ENCODE data around the gene CD247.

DNA sequence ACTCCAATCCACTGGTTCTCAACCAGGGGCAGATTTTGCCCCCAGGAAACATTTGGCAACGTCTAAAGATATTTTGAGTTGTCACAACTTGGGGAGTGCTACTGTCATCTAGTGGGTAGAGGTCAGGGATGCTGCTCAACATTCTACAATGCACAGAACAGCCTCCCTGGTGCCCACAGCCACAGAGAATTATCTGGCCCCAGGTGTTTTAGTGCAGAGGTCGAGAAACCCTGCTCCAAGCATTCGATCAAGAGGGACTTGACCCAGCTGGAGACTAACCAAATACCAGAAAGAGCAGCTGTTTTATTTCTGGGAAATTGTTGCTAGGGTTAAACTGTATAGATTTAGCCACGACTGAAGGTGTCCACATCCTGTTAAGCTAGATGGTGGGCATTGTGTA is 19.2 kb downstream of the CD247 start:
- TF ChIP-seq BCL11A (IDR thresholded peaks at IDR 0.05; ENCODE audit: low read depth, low read length) (no peak), MTA2 (IDR thresholded peaks at IDR 0.05; ENCODE audit: low read depth) (no peak), LARP7 (IDR thresholded peaks at IDR 0.05) (no peak), CBX3 (IDR thresholded peaks at IDR 0.05; ENCODE audit: borderline replicate concordance, low read depth) (no peak), KDM1A (IDR thresholded peaks at IDR 0.05; ENCODE audit: borderline replicate concordance) (no peak), EGR1 (IDR thresholded peaks at IDR 0.05; ENCODE audit: borderline replicate concordance in 1 of 2, low read depth in 2 of 2, low read length in 2 of 2) (no peak)
- TF ChIP-seq, protein P1, sequence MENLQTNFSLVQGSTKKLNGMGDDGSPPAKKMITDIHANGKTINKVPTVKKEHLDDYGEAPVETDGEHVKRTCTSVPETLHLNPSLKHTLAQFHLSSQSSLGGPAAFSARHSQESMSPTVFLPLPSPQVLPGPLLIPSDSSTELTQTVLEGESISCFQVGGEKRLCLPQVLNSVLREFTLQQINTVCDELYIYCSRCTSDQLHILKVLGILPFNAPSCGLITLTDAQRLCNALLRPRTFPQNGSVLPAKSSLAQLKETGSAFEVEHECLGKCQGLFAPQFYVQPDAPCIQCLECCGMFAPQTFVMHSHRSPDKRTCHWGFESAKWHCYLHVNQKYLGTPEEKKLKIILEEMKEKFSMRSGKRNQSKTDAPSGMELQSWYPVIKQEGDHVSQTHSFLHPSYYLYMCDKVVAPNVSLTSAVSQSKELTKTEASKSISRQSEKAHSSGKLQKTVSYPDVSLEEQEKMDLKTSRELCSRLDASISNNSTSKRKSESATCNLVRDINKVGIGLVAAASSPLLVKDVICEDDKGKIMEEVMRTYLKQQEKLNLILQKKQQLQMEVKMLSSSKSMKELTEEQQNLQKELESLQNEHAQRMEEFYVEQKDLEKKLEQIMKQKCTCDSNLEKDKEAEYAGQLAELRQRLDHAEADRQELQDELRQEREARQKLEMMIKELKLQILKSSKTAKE (IDR thresholded peaks at IDR 0.05; ENCODE audit: low read depth, poor library complexity, severe bottlenecking): no peak
- TF ChIP-seq, protein P2, sequence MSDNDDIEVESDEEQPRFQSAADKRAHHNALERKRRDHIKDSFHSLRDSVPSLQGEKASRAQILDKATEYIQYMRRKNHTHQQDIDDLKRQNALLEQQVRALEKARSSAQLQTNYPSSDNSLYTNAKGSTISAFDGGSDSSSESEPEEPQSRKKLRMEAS (IDR thresholded peaks at IDR 0.05; ENCODE audit: low read depth, low read length): no peak
- TF ChIP-seq, protein P3, sequence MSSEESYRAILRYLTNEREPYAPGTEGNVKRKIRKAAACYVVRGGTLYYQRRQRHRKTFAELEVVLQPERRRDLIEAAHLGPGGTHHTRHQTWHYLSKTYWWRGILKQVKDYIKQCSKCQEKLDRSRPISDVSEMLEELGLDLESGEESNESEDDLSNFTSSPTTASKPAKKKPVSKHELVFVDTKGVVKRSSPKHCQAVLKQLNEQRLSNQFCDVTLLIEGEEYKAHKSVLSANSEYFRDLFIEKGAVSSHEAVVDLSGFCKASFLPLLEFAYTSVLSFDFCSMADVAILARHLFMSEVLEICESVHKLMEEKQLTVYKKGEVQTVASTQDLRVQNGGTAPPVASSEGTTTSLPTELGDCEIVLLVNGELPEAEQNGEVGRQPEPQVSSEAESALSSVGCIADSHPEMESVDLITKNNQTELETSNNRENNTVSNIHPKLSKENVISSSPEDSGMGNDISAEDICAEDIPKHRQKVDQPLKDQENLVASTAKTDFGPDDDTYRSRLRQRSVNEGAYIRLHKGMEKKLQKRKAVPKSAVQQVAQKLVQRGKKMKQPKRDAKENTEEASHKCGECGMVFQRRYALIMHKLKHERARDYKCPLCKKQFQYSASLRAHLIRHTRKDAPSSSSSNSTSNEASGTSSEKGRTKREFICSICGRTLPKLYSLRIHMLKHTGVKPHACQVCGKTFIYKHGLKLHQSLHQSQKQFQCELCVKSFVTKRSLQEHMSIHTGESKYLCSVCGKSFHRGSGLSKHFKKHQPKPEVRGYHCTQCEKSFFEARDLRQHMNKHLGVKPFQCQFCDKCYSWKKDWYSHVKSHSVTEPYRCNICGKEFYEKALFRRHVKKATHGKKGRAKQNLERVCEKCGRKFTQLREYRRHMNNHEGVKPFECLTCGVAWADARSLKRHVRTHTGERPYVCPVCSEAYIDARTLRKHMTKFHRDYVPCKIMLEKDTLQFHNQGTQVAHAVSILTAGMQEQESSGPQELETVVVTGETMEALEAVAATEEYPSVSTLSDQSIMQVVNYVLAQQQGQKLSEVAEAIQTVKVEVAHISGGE (CRISPR knock-in tag; IDR thresholded peaks at IDR 0.05): no peak
- TF ChIP-seq, protein P4, sequence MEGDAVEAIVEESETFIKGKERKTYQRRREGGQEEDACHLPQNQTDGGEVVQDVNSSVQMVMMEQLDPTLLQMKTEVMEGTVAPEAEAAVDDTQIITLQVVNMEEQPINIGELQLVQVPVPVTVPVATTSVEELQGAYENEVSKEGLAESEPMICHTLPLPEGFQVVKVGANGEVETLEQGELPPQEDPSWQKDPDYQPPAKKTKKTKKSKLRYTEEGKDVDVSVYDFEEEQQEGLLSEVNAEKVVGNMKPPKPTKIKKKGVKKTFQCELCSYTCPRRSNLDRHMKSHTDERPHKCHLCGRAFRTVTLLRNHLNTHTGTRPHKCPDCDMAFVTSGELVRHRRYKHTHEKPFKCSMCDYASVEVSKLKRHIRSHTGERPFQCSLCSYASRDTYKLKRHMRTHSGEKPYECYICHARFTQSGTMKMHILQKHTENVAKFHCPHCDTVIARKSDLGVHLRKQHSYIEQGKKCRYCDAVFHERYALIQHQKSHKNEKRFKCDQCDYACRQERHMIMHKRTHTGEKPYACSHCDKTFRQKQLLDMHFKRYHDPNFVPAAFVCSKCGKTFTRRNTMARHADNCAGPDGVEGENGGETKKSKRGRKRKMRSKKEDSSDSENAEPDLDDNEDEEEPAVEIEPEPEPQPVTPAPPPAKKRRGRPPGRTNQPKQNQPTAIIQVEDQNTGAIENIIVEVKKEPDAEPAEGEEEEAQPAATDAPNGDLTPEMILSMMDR (IDR thresholded peaks at IDR 0.05 in 2 of 3, conservative IDR thresholded peaks at IDR 0.05 in 1 of 3; ENCODE audit: control insufficient read depth in 2 of 3, extremely low read depth in 1 of 3, insufficient read depth in 1 of 3, low read depth in 3 of 3, low read length in 3 of 3): no peak
